ENCODE measurements around the gene MAP3K5. TPM values are rescaled to one million over a fixed set of nuclear protein-coding genes. Genes with fewer than 3 reads are reported as not detected.

The MAP3K5 gene
- total and polyA plus RNA-seq, 4 donors: 7.5 to 28.3 (median 22.8) TPM

DNA sequence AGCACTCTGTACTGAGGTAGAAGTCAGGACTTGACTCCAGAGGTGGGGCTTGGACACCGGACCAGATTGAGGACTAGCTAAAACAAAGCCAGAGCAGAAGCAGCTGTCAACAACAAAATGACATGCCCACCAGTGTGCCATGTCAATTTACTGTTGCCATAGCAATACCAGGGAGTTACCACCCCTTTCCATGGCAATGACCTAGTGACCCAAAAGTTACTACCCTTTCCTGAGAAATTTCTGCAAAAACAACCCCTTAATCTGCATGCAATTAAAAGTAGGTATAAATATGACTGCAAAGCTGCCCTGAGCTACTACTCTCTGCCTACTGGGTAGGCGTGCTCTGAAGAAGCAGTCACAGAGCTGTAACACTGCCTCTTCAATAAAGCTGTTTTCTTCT is 21.0 kb downstream of the MAP3K5 start:
- Histone ChIP-seq H3K9me3 (ENCODE audit: control insufficient read depth in 4 of 4, insufficient read depth in 3 of 4, low read length in 3 of 4) (no peaks in the 10 kb centered on the region), H3K27ac (ENCODE audit: low read depth in 1 of 2, low read length in 1 of 2) (no peak overlapping the region), H3K27me3 (ENCODE audit: control insufficient read depth in 3 of 3, insufficient read depth in 3 of 3, low read length in 2 of 3) (no peaks in the 10 kb centered on the region), H3K4me1 (ENCODE audit: control insufficient read depth in 5 of 5, insufficient read depth in 5 of 5, low read length in 5 of 5) (peaks cover 0 to 38% (median 0%) of the 10 kb centered on the region in 5 donors), H3K4me3 (no peak overlapping the region), H3K9ac (ENCODE audit: insufficient read depth in 1 of 2, low read length in 2 of 2) (no peak overlapping the region), H3K36me3 (ENCODE audit: control insufficient read depth in 4 of 4, insufficient read depth in 4 of 4, low read length in 4 of 4) (no peaks in the 10 kb centered on the region)
- no peak for DNase-seq
- no peak for ATAC-seq (ENCODE audit: insufficient read depth, low FRiP score)
- WGBS, 2 donors: 79 to 85% methylated on average over 2 of the region's 2 CpGs
- no peak for TF ChIP-seq CTCF (IDR thresholded peaks at IDR 0.05; ENCODE audit: control extremely low read depth, extremely low read depth)

- H3K36me3 ChIP-seq (ENCODE audit: control insufficient read depth in 4 of 4, insufficient read depth in 4 of 4, low read length in 4 of 4): no peaks in the 10 kb centered on the region
- peaks cover 0 to 37% (median 0%) of the 10 kb centered on the region in 5 donors for H3K4me1 ChIP-seq (ENCODE audit: control insufficient read depth in 5 of 5, insufficient read depth in 5 of 5, low read length in 5 of 5)
- no peak overlapping the region for H3K9ac ChIP-seq (ENCODE audit: insufficient read depth in 1 of 2, low read length in 2 of 2)
- H3K4me3 ChIP-seq: no peak overlapping the region
- WGBS, 2 donors: no CpG with 5 or more reads among the region's 1 CpG
- no peak overlapping the region for H3K27ac ChIP-seq (ENCODE audit: low read depth in 1 of 2, low read length in 1 of 2)
- no peak for ATAC-seq (ENCODE audit: insufficient read depth, low FRiP score)
- no peak for DNase-seq
- H3K9me3 ChIP-seq (ENCODE audit: control insufficient read depth in 4 of 4, insufficient read depth in 3 of 4, low read length in 3 of 4): no peaks in the 10 kb centered on the region
- H3K27me3 ChIP-seq (ENCODE audit: control insufficient read depth in 3 of 3, insufficient read depth in 3 of 3, low read length in 2 of 3): no peaks in the 10 kb centered on the region
- no peak for TF ChIP-seq CTCF (IDR thresholded peaks at IDR 0.05; ENCODE audit: control extremely low read depth, extremely low read depth)
Measured at GRCh38 chr6:136769759-136770158, 22.5 kb downstream of the MAP3K5 start.

DNA sequence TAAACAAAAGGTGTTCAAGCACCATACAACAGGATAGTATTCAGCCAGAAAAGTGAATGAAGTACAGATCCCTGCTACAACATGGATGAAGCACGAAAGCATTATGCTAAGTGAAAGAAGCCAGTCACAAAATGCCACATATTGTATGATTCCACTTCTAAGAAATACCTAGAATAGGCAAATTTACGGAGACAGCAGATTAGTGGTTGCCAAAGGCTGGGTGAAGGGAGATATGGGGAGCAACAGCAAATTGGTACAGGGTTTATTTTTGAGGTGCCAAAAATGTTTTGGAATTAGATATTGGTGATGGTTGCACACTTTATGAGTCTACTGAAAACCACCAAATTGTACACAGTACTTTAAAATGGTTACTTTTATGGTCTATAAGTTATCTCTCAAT is 23.2 kb downstream of the MAP3K5 start:
- no peak for DNase-seq
- Histone ChIP-seq H3K4me1 (ENCODE audit: control insufficient read depth in 5 of 5, insufficient read depth in 5 of 5, low read length in 5 of 5) (peaks cover 0 to 34% (median 0%) of the 10 kb centered on the region in 5 donors), H3K4me3 (no peak overlapping the region), H3K27ac (ENCODE audit: low read depth in 1 of 2, low read length in 1 of 2) (no peak overlapping the region), H3K27me3 (ENCODE audit: control insufficient read depth in 3 of 3, insufficient read depth in 3 of 3, low read length in 2 of 3) (no peaks in the 10 kb centered on the region), H3K9ac (ENCODE audit: insufficient read depth in 1 of 2, low read length in 2 of 2) (no peak overlapping the region), H3K36me3 (ENCODE audit: control insufficient read depth in 4 of 4, insufficient read depth in 4 of 4, low read length in 4 of 4) (no peaks in the 10 kb centered on the region), H3K9me3 (ENCODE audit: control insufficient read depth in 4 of 4, insufficient read depth in 3 of 4, low read length in 3 of 4) (no peaks in the 10 kb centered on the region)
- TF ChIP-seq CTCF (IDR thresholded peaks at IDR 0.05; ENCODE audit: control extremely low read depth, extremely low read depth): no peak
- WGBS, 2 donors: 94 to 95% methylated on average over 2 of the region's 2 CpGs
- no peak for ATAC-seq (ENCODE audit: insufficient read depth, low FRiP score)

All from lung (tissue), 12 donors.